Stomach (tissue), 4 donors: ENCODE measurements around the gene VSNL1.

Experiments
- CTCF ChIP-seq, 7 experiments: fragments of 450-650 bp in 4 of 7; fragments of 200-600 bp in 3 of 7; sonication (generic) in 3 of 7; IDR thresholded peaks; one replicate each; pipeline ENCODE4 v1.5.1; 2016 to 2019; ENCODE audit warnings: antibody characterized with exemption in 7 of 7, control low read depth in 2 of 7, mild to moderate bottlenecking in 1 of 7
- POLR2A ChIP-seq, 4 donors: fragments of 450-650 bp; IDR thresholded peaks; one replicate each; pipeline ENCODE4 v1.6.1; 2016; ENCODE audit warnings: antibody characterized with exemption in 4 of 4, control low read depth in 2 of 4, mild to moderate bottlenecking in 1 of 4, moderate library complexity in 1 of 4
- POLR2AphosphoS5 ChIP-seq, 3 donors: sonication (generic); formaldehyde crosslinking; IDR thresholded peaks; one replicate each; pipeline ENCODE4 v1.6.1; 2016; ENCODE audit warnings: antibody characterized with exemption in 3 of 3

GRCh38 chr2:17644997-17645720 is 104.7 kb downstream of the VSNL1 start:
- TF ChIP-seq POLR2AphosphoS5 (IDR thresholded peaks at IDR 0.05) (no peak), CTCF (IDR thresholded peaks at IDR 0.05) (no peak), POLR2A (IDR thresholded peaks at IDR 0.05) (no peak)
